GM23338 (cell line): ENCODE measurements around the gene APBA2. TPM values are rescaled to one million over a fixed set of nuclear protein-coding genes. Genes with fewer than 3 reads are reported as not detected.

Experiments
- ATAC-seq: fragments of 200-7000 bp; cut with Tn5 transposase; 3 replicates; pipeline ENCODE4 v1.9.1; 2020
- DNase-seq: peaks from one replicate; pipeline ENCODE4 v3.0.0-alpha.2; 2015; ENCODE audit warnings: low spot score
- H2AFZ ChIP-seq: fragments of 200-600 bp; sonication (generic); 2 replicates; pipeline ENCODE4 v1.8.0; 2016; ENCODE audit warnings: antibody characterized with exemption, mild to moderate bottlenecking, moderate library complexity
- H3F3A ChIP-seq: fragments of 200-600 bp; sonication (generic); replicated peaks from 2 replicates; pipeline ENCODE4 v1.8.0; 2017; ENCODE audit warnings: antibody characterized with exemption, mixed run types, low read depth
- H3K27ac ChIP-seq: fragments of 200-600 bp; sonication (generic); 2 replicates; pipeline ENCODE4 v1.6.1; 2016; ENCODE audit warnings: low read depth
- H3K27me3 ChIP-seq: fragments of 200-600 bp; sonication (generic); 2 replicates; pipeline ENCODE4 v1.8.0; 2016; ENCODE audit warnings: mild to moderate bottlenecking, mixed run types, moderate library complexity; ENCODE audit not compliant: insufficient read depth
- H3K36me3 ChIP-seq: fragments of 200-600 bp; sonication (generic); 2 replicates; pipeline ENCODE4 v1.8.0; 2016; ENCODE audit warnings: mild to moderate bottlenecking; ENCODE audit not compliant: insufficient read depth
- H3K4me1 ChIP-seq: fragments of 200-600 bp; sonication (generic); 2 replicates; pipeline ENCODE4 v1.8.0; 2016; ENCODE audit warnings: mild to moderate bottlenecking, moderate library complexity; ENCODE audit not compliant: insufficient read depth
- H3K4me2 ChIP-seq: fragments of 200-600 bp; sonication (generic); 2 replicates; pipeline ENCODE4 v1.7.1; 2017; ENCODE audit warnings: mixed run types
- H3K4me3 ChIP-seq: fragments of 200-600 bp; sonication (generic); 2 replicates; pipeline ENCODE4 v1.6.1; 2016; ENCODE audit warnings: mixed run types
- H3K79me2 ChIP-seq: fragments of 200-600 bp; sonication (generic); replicated peaks from 2 replicates; pipeline ENCODE4 v1.8.0; 2017; ENCODE audit warnings: mild to moderate bottlenecking; ENCODE audit not compliant: insufficient read depth
- H3K9me2 ChIP-seq: fragments of 200-600 bp; sonication (generic); 2 replicates; pipeline ENCODE4 v1.8.0; 2017; ENCODE audit not compliant: insufficient read depth
- H4K20me1 ChIP-seq: fragments of 200-600 bp; sonication (generic); replicated peaks from 2 replicates; pipeline ENCODE4 v1.8.0; 2017; ENCODE audit warnings: mild to moderate bottlenecking; ENCODE audit not compliant: insufficient read depth
- H3K27ac Mint-ChIP-seq: 2 replicates; pipeline ENCODE4 v1.8.0; 2020; ENCODE audit warnings: inconsistent platforms, mild to moderate bottlenecking, moderate library complexity, mixed read lengths
- H3K27me3 Mint-ChIP-seq: 3 replicates; pipeline ENCODE4 v1.8.0; 2022; ENCODE audit warnings: low read depth, mild to moderate bottlenecking, moderate library complexity, mixed read lengths, inconsistent platforms; ENCODE audit not compliant: insufficient read depth, poor library complexity
- H3K36me3 Mint-ChIP-seq: 3 replicates; pipeline ENCODE4 v1.8.0; 2021; ENCODE audit warnings: low read depth, mild to moderate bottlenecking, inconsistent platforms, moderate library complexity, mixed read lengths
- H3K4me1 Mint-ChIP-seq: 3 replicates; pipeline ENCODE4 v1.8.0; 2020; ENCODE audit warnings: mild to moderate bottlenecking, inconsistent platforms, mixed read lengths
- H3K4me3 Mint-ChIP-seq: 3 replicates; pipeline ENCODE4 v1.8.0; 2021; ENCODE audit warnings: moderate library complexity, mild to moderate bottlenecking, inconsistent platforms, mixed read lengths
- H3K9me3 Mint-ChIP-seq: 3 replicates; pipeline ENCODE4 v1.8.0; 2020; ENCODE audit warnings: moderate library complexity, mild to moderate bottlenecking, inconsistent platforms, mixed read lengths
- CREB1 ChIP-seq: fragments of 250-450 bp; sonication (Bioruptor Pico); IDR thresholded peaks from 2 replicates; pipeline ENCODE4 v1.5.0; 2020; ENCODE audit warnings: low read depth, mild to moderate bottlenecking, moderate library complexity
- CTCF ChIP-seq, 2 experiments: fragments of 200-600 bp in 1 of 2; sonication (generic) in 1 of 2; conservative IDR thresholded peaks; 2 replicates each; pipeline versions ENCODE4 v1.5.1 to v1.6.1; 2016 to 2017; ENCODE audit warnings: antibody characterized with exemption in 2 of 2, low read depth in 2 of 2, mild to moderate bottlenecking in 2 of 2, moderate library complexity in 1 of 2
- ETS1 ChIP-seq: IDR thresholded peaks from 2 replicates; pipeline ENCODE4 v1.6.1; 2016; ENCODE audit warnings: antibody characterized with exemption
- EZH2 ChIP-seq: fragments of 200-600 bp; sonication (generic); IDR thresholded peaks from one replicate; pipeline ENCODE4 v1.8.0; 2017; ENCODE audit warnings: antibody characterized with exemption, mild to moderate bottlenecking, low read depth; ENCODE audit not compliant: unreplicated experiment
- EZH2phosphoT487 ChIP-seq: fragments of 200-600 bp; sonication (generic); IDR thresholded peaks from one replicate; pipeline ENCODE4 v1.8.1; 2018; ENCODE audit warnings: antibody characterized with exemption; ENCODE audit not compliant: unreplicated experiment
- JUNB ChIP-seq: IDR thresholded peaks from one replicate; pipeline ENCODE4 v1.6.1; 2016; ENCODE audit warnings: antibody characterized with exemption; ENCODE audit not compliant: unreplicated experiment
- NANOG ChIP-seq: IDR thresholded peaks from 2 replicates; pipeline ENCODE4 v1.6.1; 2016; ENCODE audit warnings: antibody characterized with exemption, borderline replicate concordance
- POLR2AphosphoS5 ChIP-seq: IDR thresholded peaks from 2 replicates; pipeline ENCODE4 v1.6.1; 2016; ENCODE audit warnings: antibody characterized with exemption, low read depth
- REST ChIP-seq: IDR thresholded peaks from one replicate; pipeline ENCODE4 v1.6.1; 2018; ENCODE audit warnings: antibody characterized with exemption; ENCODE audit not compliant: unreplicated experiment
- STAT1 ChIP-seq: IDR thresholded peaks from one replicate; pipeline ENCODE4 v1.6.1; 2016; ENCODE audit warnings: antibody characterized with exemption; ENCODE audit not compliant: unreplicated experiment
- ZNF114 ChIP-seq: fragments of 250-450 bp; sonication (Bioruptor Pico); IDR thresholded peaks from 2 replicates; pipeline ENCODE4 v1.5.0; 2020; ENCODE audit warnings: mild to moderate bottlenecking, moderate library complexity
- ZNF331 ChIP-seq: fragments of 250-450 bp; sonication (Bioruptor Pico); IDR thresholded peaks from 2 replicates; pipeline ENCODE4 v1.5.0; 2020; ENCODE audit warnings: low read depth, mild to moderate bottlenecking, moderate library complexity
- ZNF462 ChIP-seq: fragments of 250-450 bp; sonication (Bioruptor Pico); IDR thresholded peaks from 2 replicates; pipeline ENCODE4 v1.5.0; 2020; ENCODE audit warnings: mild to moderate bottlenecking, moderate library complexity
- polyA plus RNA-seq: library from polyadenylated mRNA; unstranded; fragments of >200 nt; fragmentation: Nextera tagmentation; extraction: Ambion mirVana; gene quantifications from 2 replicates; pipeline ENCODE4 v1.2.1, GENCODE V29; 2016
- total RNA-seq: library from RNA; depleted of rRNA; stranded (reverse); fragments of >200 nt; shearing (Covaris generic); gene quantifications from 2 replicates; pipeline ENCODE4 v1.2.3, GENCODE V29; 2014

APBA2 gene
- total and polyA plus RNA-seq, 2 experiments from 2014 or later: 5.9 to 24.7 TPM

- H3K4me3 Mint-ChIP-seq: no peak overlapping the region; the same call in 2 of the 3 replicates
- no peaks in the 10 kb centered on the region for H3F3A ChIP-seq
- H3K4me3 ChIP-seq: no peak overlapping the region
- H3K27me3 Mint-ChIP-seq: no peaks in the 10 kb centered on the region
- H3K4me1 ChIP-seq: no peaks in the 10 kb centered on the region
- H3K27ac Mint-ChIP-seq: no peak overlapping the region
- H3K79me2 ChIP-seq: no peaks in the 10 kb centered on the region
- no peaks in the 10 kb centered on the region for H3K9me3 Mint-ChIP-seq
- H3K27me3 ChIP-seq: no peaks in the 10 kb centered on the region
- H4K20me1 ChIP-seq: no peaks in the 10 kb centered on the region
- peaks cover 5% of the 10 kb centered on the region for H3K4me1 Mint-ChIP-seq
- DNase-seq (no peak), ATAC-seq (no peak)
- H3K36me3 ChIP-seq: no peaks in the 10 kb centered on the region
- no peak overlapping the region for H3K4me2 ChIP-seq
- no peak overlapping the region for H3K27ac ChIP-seq
- no peaks in the 10 kb centered on the region for H3K36me3 Mint-ChIP-seq
- no peaks in the 10 kb centered on the region for H3K9me2 ChIP-seq
- TF ChIP-seq REST: no peak
- TF ChIP-seq POLR2AphosphoS5: no peak
- TF ChIP-seq JUNB: no peak
- TF ChIP-seq ZNF331 (CRISPR knock-in tag): no peak
- no peak for TF ChIP-seq CREB1 (CRISPR knock-in tag)
- no peak for TF ChIP-seq ETS1
- no peak for TF ChIP-seq ZNF114 (CRISPR knock-in tag)
- TF ChIP-seq STAT1: no peak
- no peak for TF ChIP-seq ZNF462 (CRISPR knock-in tag)
- no peak for TF ChIP-seq EZH2phosphoT487
- no peak for TF ChIP-seq CTCF (conservative IDR thresholded peaks at IDR 0.05; ENCODE audit: low read depth in 2 of 2)
- TF ChIP-seq EZH2: no peak
- TF ChIP-seq NANOG: no peak
- H2AFZ ChIP-seq: no peak overlapping the region
Observed at GRCh38 chr15:28979208-28979841, 93.6 kb downstream of the APBA2 start.
